ENCODE measurements around the gene ZDHHC5.

ZDHHC5 gene

DNA sequence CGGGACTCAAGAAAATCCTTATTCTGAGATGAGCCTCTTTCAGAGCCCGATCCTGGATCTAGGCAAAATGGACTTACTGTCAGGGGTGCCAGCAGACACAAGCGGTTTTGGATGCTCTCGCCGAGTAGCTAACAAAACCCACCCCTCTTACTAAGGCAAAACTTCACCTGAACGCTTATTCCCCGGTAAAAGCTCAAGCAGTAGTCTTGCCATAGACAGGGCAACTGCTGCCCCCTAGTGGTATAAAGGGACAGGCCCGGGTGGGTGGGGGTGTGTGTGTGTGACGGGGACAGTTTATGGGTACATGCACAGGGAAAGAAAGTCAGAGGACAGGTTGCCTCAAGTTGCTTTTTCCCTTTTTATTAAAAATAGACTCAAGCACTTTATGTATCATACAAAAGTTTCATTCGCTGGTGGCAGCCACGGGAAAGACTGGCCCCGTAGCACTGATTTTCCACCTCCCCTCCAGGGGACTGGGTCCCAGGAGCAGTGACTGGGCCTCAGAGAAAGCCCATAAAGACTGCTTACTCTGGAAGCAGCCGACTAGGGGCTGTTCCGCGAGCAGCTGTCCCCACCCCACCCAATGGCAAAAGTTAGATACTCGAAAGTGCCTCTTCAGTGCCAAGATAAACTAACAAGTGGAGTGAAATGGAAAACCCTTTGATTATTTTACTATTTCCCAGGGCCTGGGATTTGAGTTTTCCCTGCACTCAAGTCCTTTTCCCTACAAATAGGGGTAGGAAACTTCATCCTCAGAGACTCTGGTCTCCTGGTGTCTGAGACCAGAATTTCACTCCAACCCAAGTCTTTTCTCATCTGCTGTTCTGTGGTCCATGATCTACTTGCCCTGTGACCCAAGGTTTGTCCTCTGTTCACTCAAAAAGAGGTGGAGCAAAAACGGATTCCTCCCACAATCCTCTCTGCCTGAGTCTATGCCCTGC is 22.9 kb upstream of the ZDHHC5 start:
- TF ChIP-seq, protein P1, sequence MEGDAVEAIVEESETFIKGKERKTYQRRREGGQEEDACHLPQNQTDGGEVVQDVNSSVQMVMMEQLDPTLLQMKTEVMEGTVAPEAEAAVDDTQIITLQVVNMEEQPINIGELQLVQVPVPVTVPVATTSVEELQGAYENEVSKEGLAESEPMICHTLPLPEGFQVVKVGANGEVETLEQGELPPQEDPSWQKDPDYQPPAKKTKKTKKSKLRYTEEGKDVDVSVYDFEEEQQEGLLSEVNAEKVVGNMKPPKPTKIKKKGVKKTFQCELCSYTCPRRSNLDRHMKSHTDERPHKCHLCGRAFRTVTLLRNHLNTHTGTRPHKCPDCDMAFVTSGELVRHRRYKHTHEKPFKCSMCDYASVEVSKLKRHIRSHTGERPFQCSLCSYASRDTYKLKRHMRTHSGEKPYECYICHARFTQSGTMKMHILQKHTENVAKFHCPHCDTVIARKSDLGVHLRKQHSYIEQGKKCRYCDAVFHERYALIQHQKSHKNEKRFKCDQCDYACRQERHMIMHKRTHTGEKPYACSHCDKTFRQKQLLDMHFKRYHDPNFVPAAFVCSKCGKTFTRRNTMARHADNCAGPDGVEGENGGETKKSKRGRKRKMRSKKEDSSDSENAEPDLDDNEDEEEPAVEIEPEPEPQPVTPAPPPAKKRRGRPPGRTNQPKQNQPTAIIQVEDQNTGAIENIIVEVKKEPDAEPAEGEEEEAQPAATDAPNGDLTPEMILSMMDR (IDR thresholded peaks at IDR 0.05; ENCODE audit: low read depth, low read length), result peak; percentile 71
- H3K4me3 ChIP-seq (ENCODE audit: low read depth, low read length), result no peak overlapping the region

DNA sequence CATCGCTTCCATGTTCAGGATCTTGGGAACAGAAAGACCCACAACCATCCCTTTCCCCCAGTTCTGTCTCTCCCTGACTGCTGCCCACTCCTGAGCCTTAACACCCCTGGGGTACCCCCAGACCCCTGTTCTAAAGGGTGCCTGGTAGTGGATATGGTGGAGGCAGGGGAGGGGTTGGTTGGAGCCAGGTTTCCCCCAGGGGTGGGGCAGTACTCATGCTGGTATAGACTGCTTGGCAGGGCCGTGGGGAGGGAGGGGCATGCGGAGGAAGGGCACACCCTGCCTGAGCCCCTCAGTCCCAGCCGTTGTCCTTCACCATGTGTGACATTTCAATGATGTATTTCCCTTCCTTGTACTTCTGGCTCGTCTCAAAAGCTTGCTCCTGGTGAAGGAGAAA is 22.2 kb upstream of the ZDHHC5 start:
- H3K4me3 ChIP-seq (ENCODE audit: low read depth, low read length), result no peak overlapping the region
- TF ChIP-seq, protein P1 (IDR thresholded peaks at IDR 0.05; ENCODE audit: low read depth, low read length), result no peak

DNA sequence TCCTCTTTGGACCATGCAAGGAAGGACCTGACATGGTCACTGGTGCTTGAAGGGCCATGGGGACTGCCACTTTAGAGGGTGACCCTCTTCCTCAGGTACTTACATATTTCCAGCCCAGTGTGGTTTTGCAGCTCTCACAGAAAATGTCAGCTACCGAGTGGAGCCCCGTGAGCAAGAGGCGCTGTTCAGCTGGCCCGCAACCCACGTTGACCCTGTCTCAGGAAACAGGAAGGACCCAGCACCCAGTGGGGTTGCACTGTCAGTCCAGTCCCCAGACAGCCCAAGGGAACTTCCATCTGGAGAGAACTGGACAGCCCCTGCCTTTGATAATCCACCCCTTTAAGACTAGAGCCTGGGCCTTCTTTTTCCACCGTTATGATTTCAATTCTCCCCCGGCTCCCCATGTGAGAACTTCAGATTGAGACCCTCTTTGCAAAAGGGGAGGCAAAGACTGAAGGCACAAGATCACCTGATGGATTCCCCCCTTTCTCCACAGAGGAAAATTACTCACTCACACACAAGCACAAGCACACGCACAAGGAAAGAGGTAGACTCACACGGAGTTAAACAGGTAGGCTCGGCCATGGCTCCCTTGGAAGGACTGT is 21.6 kb upstream of the ZDHHC5 start:
- TF ChIP-seq, protein P1 (IDR thresholded peaks at IDR 0.05; ENCODE audit: low read depth, low read length), result no peak
- H3K4me3 ChIP-seq (ENCODE audit: low read depth, low read length), result no peak overlapping the region

DNA sequence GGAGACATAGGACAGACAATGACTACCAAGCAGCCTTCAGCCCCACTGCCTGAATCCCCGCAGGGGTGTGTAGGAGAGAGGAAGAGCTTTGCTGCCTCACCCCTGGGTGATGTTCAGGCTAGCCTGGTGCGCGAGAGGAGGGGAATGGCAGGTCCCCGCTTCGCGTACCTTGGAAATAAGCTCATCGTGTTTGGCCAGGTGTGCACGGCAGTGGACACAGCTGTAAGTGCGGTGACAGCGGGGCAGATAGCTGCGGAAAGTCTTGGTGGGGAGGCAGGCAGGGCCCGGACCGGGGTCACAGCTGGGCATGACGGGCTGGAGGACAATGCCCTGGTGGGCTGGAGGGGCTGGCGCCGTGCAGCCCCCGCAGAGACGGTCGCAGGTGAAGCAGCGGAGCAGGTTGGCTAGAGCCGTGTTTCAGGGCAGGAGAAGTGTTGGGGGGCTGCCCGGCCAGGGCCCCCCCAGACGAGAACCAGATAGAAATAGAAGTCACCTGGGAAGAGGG is 21.1 kb upstream of the ZDHHC5 start:
- TF ChIP-seq, protein P1 (IDR thresholded peaks at IDR 0.05; ENCODE audit: low read depth, low read length), result no peak
- no peak overlapping the region for H3K4me3 ChIP-seq (ENCODE audit: low read depth, low read length)

DNA sequence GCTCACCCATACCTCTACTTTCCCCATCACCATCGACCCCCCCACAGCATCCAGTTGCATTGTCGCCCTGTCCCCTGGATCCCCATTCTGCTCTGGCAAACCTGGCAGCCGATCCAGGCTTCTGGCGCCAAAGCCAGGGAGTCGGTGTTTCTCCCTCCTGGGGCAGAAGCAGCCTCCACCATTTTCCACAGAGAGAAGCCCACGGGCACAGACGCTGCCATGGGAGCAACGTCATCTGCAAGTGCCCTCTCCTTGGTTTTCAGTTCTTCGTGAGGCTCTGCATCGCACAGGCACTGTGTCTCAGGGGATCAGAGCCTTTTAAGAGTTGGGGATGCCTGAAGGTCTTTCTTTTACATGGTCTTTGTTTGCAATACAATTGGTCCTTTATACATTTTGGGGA is 20.5 kb upstream of the ZDHHC5 start:
- TF ChIP-seq, protein P1 (IDR thresholded peaks at IDR 0.05; ENCODE audit: low read depth, low read length), result no peak
- H3K4me3 ChIP-seq (ENCODE audit: low read depth, low read length), result no peak overlapping the region

DNA sequence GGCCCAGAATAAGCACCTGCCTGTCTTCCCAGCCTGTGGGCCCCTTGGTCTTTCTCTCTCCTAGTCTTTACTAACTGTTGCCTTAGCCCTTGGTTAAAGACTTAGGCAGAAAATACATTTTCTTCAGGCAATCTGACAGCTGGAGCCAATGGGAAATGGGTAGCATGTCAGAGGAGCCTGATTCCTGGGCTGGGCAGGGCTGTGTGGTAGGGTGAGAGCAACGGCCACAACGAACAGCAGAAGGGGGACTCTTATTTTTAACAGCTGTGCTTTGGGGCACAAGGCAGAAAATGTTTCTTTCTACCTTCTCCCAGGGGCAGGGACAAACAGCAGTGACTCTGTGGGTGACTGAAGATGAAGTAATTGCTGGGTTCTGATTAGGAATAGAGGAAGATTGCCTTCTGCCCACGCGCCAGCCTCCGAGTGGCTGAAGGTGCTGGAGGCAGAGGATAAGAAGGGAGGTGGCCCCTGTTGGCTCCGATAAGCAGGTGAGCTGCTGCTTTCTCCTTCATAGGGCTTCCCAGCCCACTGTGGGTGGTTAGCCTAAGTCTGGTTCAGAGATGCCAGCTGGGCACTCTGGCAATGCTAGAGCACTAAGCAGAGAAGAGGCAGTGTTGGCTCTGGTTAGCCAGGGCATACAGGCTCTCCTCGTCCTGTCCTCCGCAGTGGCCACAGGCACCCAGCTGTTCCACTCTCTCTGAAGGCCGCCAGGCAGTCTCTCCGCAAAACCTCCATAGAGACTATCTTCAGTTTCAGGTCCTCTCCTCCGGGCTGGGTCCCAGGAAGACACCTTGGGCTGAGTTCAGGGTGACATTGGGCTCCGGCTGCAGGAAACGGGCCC is 19.7 kb upstream of the ZDHHC5 start:
- TF ChIP-seq, protein P1 (IDR thresholded peaks at IDR 0.05; ENCODE audit: low read depth, low read length), result no peak
- H3K4me3 ChIP-seq (ENCODE audit: low read depth, low read length), result peak overlapping the region; percentile 62

Data from WI38 (cell line).